OCI-LY3 (cell line): ENCODE measurements around the gene ZNF740.

Experiments used
- CTCF ChIP-seq: fragments of 200-600, 300-600 bp; sonication (generic); IDR thresholded peaks from 2 replicates; pipeline ENCODE4 v1.5.1; 2014; ENCODE audit warnings: antibody characterized with exemption, low read length, low read depth
- EZH2phosphoT487 ChIP-seq: fragments of 200-600 bp; shearing (Covaris generic); IDR thresholded peaks from 2 replicates; pipeline ENCODE4 v1.6.1; 2018; ENCODE audit warnings: antibody characterized with exemption, mixed run types, low read depth

- TF ChIP-seq CTCF = no peak
- no peak for TF ChIP-seq EZH2phosphoT487
Measured at GRCh38 chr12:53214687-53215455, 34.3 kb downstream of the ZNF740 start.
